Dermis microvascular lymphatic vessel endothelial cell (primary cell): ENCODE data around the gene LYRM1. TPM values are rescaled to one million over a fixed set of nuclear protein-coding genes. Genes with fewer than 3 reads are reported as not detected.

Source experiments
- DNase-seq, 2 donors: peaks; one replicate each; pipeline versions ENCODE4 v3.0.0 to v3.0.0-alpha.2; 2010; ENCODE audit warnings: low read depth in 2 of 2
- total RNA-seq: library from RNA; depleted of rRNA; stranded (reverse); fragments of >200 nt; gene quantifications from 2 replicates; pipeline ENCODE4 v1.2.1, GENCODE V29; 2014

The LYRM1 gene
- total RNA-seq, 1 donor from 2014 or later = 41.0 TPM

- DNase-seq = peak in 1 of 2 donors; percentile 21
Observed at GRCh38 chr16:20871941-20872815, 28.4 kb upstream of the LYRM1 start.

GRCh38 chr16:20873331-20873730, 27.2 kb upstream of the LYRM1 start:
- no peak for DNase-seq

- DNase-seq = no peak
Observed at GRCh38 chr16:20874088-20874581, 26.4 kb upstream of the LYRM1 start.

GRCh38 chr16:20875355-20875650, 25.3 kb upstream of the LYRM1 start:
- DNase-seq = no peak

GRCh38 chr16:20878682-20879147, 21.9 kb upstream of the LYRM1 start:
- peak in 1 of 2 donors; percentile 17 for DNase-seq

GRCh38 chr16:20879175-20880040, 21.2 kb upstream of the LYRM1 start:
- DNase-seq = peak in 1 of 2 donors; percentile 64

- no peak for DNase-seq
Observed at GRCh38 chr16:20880867-20881502, 19.6 kb upstream of the LYRM1 start.

- DNase-seq = no peak
Observed at GRCh38 chr16:20881503-20881878, 19.1 kb upstream of the LYRM1 start.

GRCh38 chr16:20883554-20884239, 16.9 kb upstream of the LYRM1 start:
- peak in 1 of 2 donors; percentile 61 for DNase-seq

- no peak for DNase-seq
Observed at GRCh38 chr16:20884240-20884556, 16.4 kb upstream of the LYRM1 start.

GRCh38 chr16:20886320-20886719, 14.3 kb upstream of the LYRM1 start:
- DNase-seq = no peak

GRCh38 chr16:20887207-20887606, 13.4 kb upstream of the LYRM1 start:
- no peak for DNase-seq

GRCh38 chr16:20889625-20890275, 10.8 kb upstream of the LYRM1 start:
- no peak for DNase-seq

GRCh38 chr16:20894388-20894787, 6.2 kb upstream of the LYRM1 start:
- no peak for DNase-seq

GRCh38 chr16:20897253-20897897, 3.2 kb upstream of the LYRM1 start:
- no peak for DNase-seq

- no peak for DNase-seq
Observed at GRCh38 chr16:20897922-20898321, 2.6 kb upstream of the LYRM1 start.

GRCh38 chr16:20899071-20899470, 1.5 kb upstream of the LYRM1 start:
- peak in 1 of 2 donors; percentile 25 for DNase-seq

- peak in 1 of 2 donors; percentile 21 for DNase-seq
Observed at GRCh38 chr16:20899477-20900298, 883 bp upstream of the LYRM1 start.

GRCh38 chr16:20901068-20901435, 481 bp downstream of the LYRM1 start:
- no peak for DNase-seq
